GM12891 (cell line): ENCODE results near the gene SNAP25.

Source experiments
- DNase-seq: peaks from one replicate; pipeline ENCODE4 v3.0.0; 2011; ENCODE audit warnings: low spot score; ENCODE audit not compliant: insufficient read length
- FAIRE-seq: peaks from 2 replicates; lab custom pipeline; 2011; peaks lifted over from hg19 to GRCh38; lab: Jason Lieb, UNC
- PAX5 ChIP-seq: IDR thresholded peaks from 2 replicates; pipeline ENCODE4 v1.6.1; 2011; ENCODE audit warnings: low read length, moderate library complexity, mild to moderate bottlenecking; ENCODE audit not compliant: insufficient read depth, severe bottlenecking
- POLR2A ChIP-seq: IDR thresholded peaks from 2 replicates; pipeline ENCODE4 v1.6.1; 2011; ENCODE audit warnings: low read depth, low read length, control low read depth
- POLR2AphosphoS5 ChIP-seq: IDR thresholded peaks from 2 replicates; pipeline ENCODE4 v1.6.1; 2011; ENCODE audit warnings: low read depth, low read length, control low read depth
- POU2F2 ChIP-seq: IDR thresholded peaks from 2 replicates; pipeline ENCODE4 v1.6.1; 2011; ENCODE audit warnings: low read depth, mild to moderate bottlenecking, control low read depth, low read length, moderate library complexity
- SPI1 ChIP-seq: IDR thresholded peaks from 2 replicates; pipeline ENCODE4 v1.6.1; 2011; ENCODE audit warnings: low read depth, low read length, control low read depth
- TAF1 ChIP-seq: IDR thresholded peaks from 2 replicates; pipeline ENCODE4 v1.6.1; 2011; ENCODE audit warnings: low read depth, low read length, control low read depth

SNAP25 gene

DNA sequence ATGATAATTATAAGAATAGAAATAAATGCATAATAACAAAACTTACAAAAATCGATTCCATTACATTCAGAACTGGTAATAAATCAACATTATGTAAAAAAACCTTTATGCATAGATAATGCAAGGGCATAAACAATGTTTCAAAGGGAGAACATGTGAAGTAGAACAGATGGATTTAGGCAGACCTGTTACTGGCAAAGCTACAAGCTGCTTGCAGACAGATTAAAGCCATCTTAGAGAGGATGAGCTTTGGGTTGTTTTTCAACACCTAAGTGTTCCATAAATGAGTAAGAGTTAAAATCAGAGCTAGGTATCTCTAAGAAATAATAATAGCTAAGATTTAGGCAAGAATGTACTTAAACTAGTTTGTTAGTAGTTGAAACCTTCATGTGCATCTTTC, 37.2 kb downstream of the SNAP25 start:
- DNase-seq (no peak), FAIRE-seq (no peak)
- TF ChIP-seq TAF1 (no peak), POU2F2 (no peak), SPI1 (no peak), POLR2AphosphoS5 (no peak), POLR2A (no peak), PAX5 (no peak)

DNA sequence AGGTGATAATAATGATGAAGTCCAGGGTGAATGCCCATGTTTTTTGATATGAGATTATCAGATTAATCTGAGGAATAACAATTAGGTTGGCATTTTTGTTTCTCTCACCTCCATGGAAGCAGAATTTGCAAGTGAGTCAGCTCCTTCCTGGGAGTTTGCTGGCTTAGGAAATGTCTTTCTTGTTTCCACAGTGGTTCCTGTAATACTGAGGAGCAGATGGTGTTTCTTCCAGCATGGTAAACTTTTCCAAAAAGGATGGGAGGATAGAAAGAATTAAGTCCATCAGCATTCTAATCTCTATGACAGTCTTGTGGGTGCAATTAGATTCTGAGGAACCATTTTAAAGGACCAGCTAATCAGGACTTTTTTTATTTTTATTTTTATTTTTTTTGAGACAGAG, 40.5 kb downstream of the SNAP25 start:
- TF ChIP-seq PAX5 (no peak), TAF1 (no peak), POU2F2 (no peak), POLR2A (no peak)
- FAIRE-seq (no peak), DNase-seq (no peak)

DNA sequence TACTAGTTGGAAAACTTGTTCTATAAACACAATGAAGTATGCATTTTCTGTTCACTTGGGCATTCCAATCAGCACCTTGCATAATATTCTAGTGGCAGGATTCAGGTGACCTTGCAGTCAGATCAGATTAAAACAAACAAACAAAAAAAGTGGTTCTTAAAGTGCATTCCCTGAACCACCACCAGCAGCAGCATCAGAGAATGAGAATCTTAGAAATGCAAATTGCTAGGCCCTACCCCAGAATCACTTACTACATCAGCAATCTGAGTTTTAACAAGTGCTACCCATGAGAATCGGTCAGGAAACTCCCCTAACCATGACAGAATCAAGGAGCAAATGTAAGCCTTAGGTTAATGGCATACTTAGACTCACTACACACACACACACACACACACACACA, 41.7 kb downstream of the SNAP25 start:
- TF ChIP-seq SPI1 (no peak), TAF1 (no peak), POU2F2 (no peak), POLR2A (no peak), PAX5 (no peak), POLR2AphosphoS5 (no peak)
- DNase-seq: no peak
- no peak for FAIRE-seq

DNA sequence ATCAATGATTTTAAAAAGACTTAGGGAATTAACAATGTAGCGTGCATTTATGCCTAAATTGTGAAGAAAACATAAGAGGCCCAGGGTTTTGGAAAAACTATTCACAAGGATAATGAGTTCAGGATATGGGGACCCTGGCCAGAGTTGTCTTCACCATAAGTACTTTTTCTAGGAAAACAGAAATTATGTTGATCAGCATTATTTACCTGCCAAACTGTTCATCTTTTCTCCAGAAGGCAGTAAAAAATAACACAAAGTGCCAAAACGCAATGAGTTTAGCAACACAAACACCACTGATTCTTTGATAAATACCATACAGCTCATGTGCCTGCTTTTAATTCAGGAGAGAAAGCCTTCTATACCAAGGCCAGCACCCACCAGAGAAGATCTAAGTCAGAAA, 43.1 kb downstream of the SNAP25 start:
- FAIRE-seq: no peak
- DNase-seq: no peak
- TF ChIP-seq PAX5 (no peak), POU2F2 (no peak)

GRCh38 chr20:10263385-10264165, 44.9 kb downstream of the SNAP25 start:
- FAIRE-seq: no peak
- DNase-seq: no peak

GRCh38 chr20:10264166-10264558, 45.5 kb downstream of the SNAP25 start:
- no peak for TF ChIP-seq SPI1
- TF ChIP-seq POU2F2: no peak
- no peak for TF ChIP-seq POLR2AphosphoS5
- TF ChIP-seq PAX5: no peak
- TF ChIP-seq TAF1: no peak
- TF ChIP-seq POLR2A: no peak
- FAIRE-seq: no peak
- DNase-seq: no peak

More at GRCh38 chr20:10263385-10264165, 44.9 kb downstream of the SNAP25 start:
- TF ChIP-seq POLR2AphosphoS5: no peak
- TF ChIP-seq PAX5: no peak
- no peak for TF ChIP-seq POU2F2
- no peak for TF ChIP-seq POLR2A
- no peak for TF ChIP-seq SPI1
- TF ChIP-seq TAF1: no peak

DNA sequence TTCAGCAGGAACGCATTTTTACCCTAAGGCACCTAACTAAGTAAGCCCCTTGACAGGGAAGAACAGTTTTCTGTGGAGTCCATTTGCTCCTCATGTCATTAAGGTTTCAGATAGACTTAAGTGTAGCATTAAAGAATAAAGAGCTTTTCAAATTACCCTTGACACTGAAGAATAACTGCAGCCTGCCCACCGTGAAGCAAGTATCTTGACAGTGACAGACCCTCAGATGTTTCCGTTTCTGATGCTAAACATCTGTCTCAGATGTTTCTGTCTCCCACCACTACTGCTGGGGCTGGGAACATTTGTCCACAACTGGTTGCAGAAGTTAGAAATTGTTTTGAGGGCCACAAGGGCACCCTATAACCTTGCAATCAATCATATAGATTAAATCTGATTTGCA, 50.0 kb downstream of the SNAP25 start:
- DNase-seq: no peak
- TF ChIP-seq PAX5 (no peak), SPI1 (no peak), TAF1 (no peak), POLR2AphosphoS5 (no peak), POU2F2 (no peak), POLR2A (no peak)
- FAIRE-seq: no peak

- no peak for TF ChIP-seq POLR2A
- TF ChIP-seq PAX5: no peak
Measured at GRCh38 chr20:10270630-10271029, 52.0 kb downstream of the SNAP25 start.

GRCh38 chr20:10271494-10272219, 53.0 kb downstream of the SNAP25 start:
- no peak for TF ChIP-seq SPI1
- TF ChIP-seq PAX5: no peak
- no peak for TF ChIP-seq POLR2A
- TF ChIP-seq POLR2AphosphoS5: no peak
- no peak for TF ChIP-seq TAF1
- no peak for TF ChIP-seq POU2F2
- FAIRE-seq (no peak), DNase-seq (no peak)

More at GRCh38 chr20:10270630-10271029, 52.0 kb downstream of the SNAP25 start:
- DNase-seq: no peak
- FAIRE-seq: no peak
